H1 (cell line): ENCODE measurements around the gene GINS3. TPM values are rescaled to one million over a fixed set of nuclear protein-coding genes. Genes with fewer than 3 reads are reported as not detected.

ENCODE experiments used
- CTCF ChIA-PET: fragments of 300-600 bp; sonication (Branson Sonifier 250); formaldehyde crosslinking; loops from one replicate; lab custom pipeline; 2021; ENCODE audit not compliant: partially characterized antibody; lab: Charles Lee
- POLR2A ChIA-PET: fragments of 300-600 bp; sonication (Branson Sonifier 250); formaldehyde crosslinking; loops from one replicate; lab custom pipeline; 2021; ENCODE audit warnings: inconsistent platforms; ENCODE audit not compliant: partially characterized antibody; lab: Charles Lee
- DNase-seq, 2 experiments: peaks; one replicate each; pipeline versions ENCODE4 v3.0.0 to v3.0.0-alpha.2; 2010 to 2022; ENCODE audit warnings: low spot score in 2 of 2, low read depth in 1 of 2, mixed read lengths in 1 of 2
- FAIRE-seq: peaks from 2 replicates; lab custom pipeline; 2011; peaks lifted over from hg19 to GRCh38; lab: Jason Lieb, UNC
- H2AFZ ChIP-seq: 2 replicates; pipeline ENCODE4 v1.8.1; 2012; ENCODE audit warnings: low read length, inconsistent platforms
- H2AK5ac ChIP-seq: 2 replicates; pipeline ENCODE4 v1.6.1; 2013; ENCODE audit warnings: low read depth, low read length
- H2BK120ac ChIP-seq: replicated peaks from 2 replicates; pipeline ENCODE3; 2013; ENCODE audit warnings: low read depth, low read length, inconsistent platforms
- H2BK12ac ChIP-seq: 2 replicates; pipeline ENCODE4 v1.6.1; 2013; ENCODE audit warnings: low read depth, low read length
- H2BK15ac ChIP-seq: 2 replicates; pipeline ENCODE4 v1.6.1; 2013; ENCODE audit warnings: low read length
- H2BK20ac ChIP-seq: 2 replicates; pipeline ENCODE4 v1.6.1; 2013; ENCODE audit warnings: low read length
- H2BK5ac ChIP-seq: 2 replicates; pipeline ENCODE4 v1.6.1; 2013; ENCODE audit warnings: low read depth, low read length
- H3K14ac ChIP-seq: 2 replicates; pipeline ENCODE4 v1.6.1; 2013; ENCODE audit warnings: inconsistent platforms; ENCODE audit not compliant: insufficient read length
- H3K18ac ChIP-seq: 2 replicates; pipeline ENCODE4 v1.6.1; 2013; ENCODE audit warnings: low read length; ENCODE audit errors: extremely low read depth
- H3K23ac ChIP-seq: 2 replicates; pipeline ENCODE4 v1.6.1; 2013; ENCODE audit warnings: inconsistent platforms; ENCODE audit not compliant: insufficient read length
- H3K23me2 ChIP-seq: 2 replicates; pipeline ENCODE4 v1.6.1; 2013; ENCODE audit warnings: low read depth, low read length
- H3K27ac ChIP-seq: 2 replicates; pipeline ENCODE4 v1.6.1; 2011; ENCODE audit warnings: low read depth, low read length, inconsistent platforms
- H3K27me3 ChIP-seq, 4 experiments: replicated peaks in 1 of 4; 1 replicate in 1 of 4; 2 replicates in 3 of 4; pipeline versions ENCODE4 v1.6.1 to v1.8.1; 2011 to 2013; ENCODE audit warnings: low read length in 3 of 4, mild to moderate bottlenecking in 3 of 4, inconsistent platforms in 2 of 4, mixed read lengths in 2 of 4, moderate library complexity in 1 of 4; ENCODE audit not compliant: control insufficient read depth in 3 of 4, insufficient read depth in 3 of 4; ENCODE audit errors: extremely low read depth in 1 of 4
- H3K36me3 ChIP-seq, 4 experiments: 2 replicates each; pipeline versions ENCODE4 v1.6.1 to v1.8.1; 2011 to 2013; ENCODE audit warnings: mild to moderate bottlenecking in 4 of 4, low read length in 3 of 4, moderate library complexity in 2 of 4, control low read depth in 1 of 4, inconsistent platforms in 1 of 4; ENCODE audit not compliant: insufficient read depth in 4 of 4, control insufficient read depth in 2 of 4
- H3K4ac ChIP-seq: replicated peaks from 2 replicates; pipeline ENCODE3; 2013; ENCODE audit warnings: low read length, low read depth, mixed read lengths, inconsistent platforms; ENCODE audit not compliant: insufficient read length
- H3K4me1 ChIP-seq, 4 experiments: replicated peaks in 1 of 4; 1 replicate in 1 of 4; 2 replicates in 3 of 4; pipeline versions ENCODE4 v1.6.1 to v1.8.1; 2011 to 2013; ENCODE audit warnings: low read length in 3 of 4, inconsistent platforms in 2 of 4, mixed read lengths in 1 of 4; ENCODE audit not compliant: insufficient read depth in 4 of 4, control insufficient read depth in 3 of 4
- H3K4me2 ChIP-seq, 2 experiments: 2 replicates each; pipeline versions ENCODE4 v1.6.1 to v1.8.1; 2011 to 2013; ENCODE audit warnings: low read depth in 2 of 2, low read length in 2 of 2, control low read depth in 1 of 2, inconsistent platforms in 1 of 2, mild to moderate bottlenecking in 1 of 2; ENCODE audit not compliant: insufficient read depth in 1 of 2
- H3K4me3 ChIP-seq, 4 experiments: fragments of 200-600, 300-600 bp in 1 of 4; sonication (generic), shearing (Covaris generic), sonication (Bioruptor Twin) in 1 of 4; 2 replicates each; pipeline versions ENCODE4 v1.5.1 to v1.8.1; 2011 to 2016; ENCODE audit warnings: low read length in 4 of 4, low read depth in 3 of 4, control low read depth in 2 of 4, inconsistent platforms in 2 of 4, mild to moderate bottlenecking in 2 of 4, mixed read lengths in 1 of 4, moderate library complexity in 1 of 4; ENCODE audit not compliant: insufficient read depth in 2 of 4; ENCODE audit errors: extremely low read depth in 1 of 4
- H3K56ac ChIP-seq: replicated peaks from 2 replicates; pipeline ENCODE3; 2013; ENCODE audit warnings: low read depth, mild to moderate bottlenecking, mixed read lengths, low read length, inconsistent platforms; ENCODE audit not compliant: insufficient read length
- H3K79me1 ChIP-seq: 2 replicates; pipeline ENCODE4 v1.6.1; 2013; ENCODE audit warnings: low read depth, low read length, control low read depth
- H3K79me2 ChIP-seq, 2 experiments: 2 replicates each; pipeline versions ENCODE4 v1.6.1 to v1.8.1; 2012 to 2013; ENCODE audit warnings: low read length in 2 of 2, mild to moderate bottlenecking in 2 of 2, inconsistent platforms in 1 of 2; ENCODE audit not compliant: insufficient read depth in 2 of 2, control insufficient read depth in 1 of 2
- H3K9ac ChIP-seq, 4 experiments: replicated peaks in 1 of 4; 1 replicate in 1 of 4; 2 replicates in 3 of 4; pipeline versions ENCODE4 v1.6.1 to v1.8.1; 2011 to 2013; ENCODE audit warnings: low read depth in 3 of 4, low read length in 3 of 4, control low read depth in 2 of 4, mild to moderate bottlenecking in 2 of 4, moderate library complexity in 2 of 4, inconsistent platforms in 1 of 4; ENCODE audit errors: extremely low read depth in 1 of 4
- H3K9me3 ChIP-seq, 2 experiments: 2 replicates each; pipeline versions ENCODE4 v1.6.1 to v1.8.1; 2012 to 2013; ENCODE audit warnings: mild to moderate bottlenecking in 2 of 2, moderate library complexity in 2 of 2, control low read depth in 1 of 2, inconsistent platforms in 1 of 2, low read depth in 1 of 2, low read length in 1 of 2, mixed read lengths in 1 of 2; ENCODE audit not compliant: insufficient read depth in 2 of 2
- H4K20me1 ChIP-seq, 2 experiments: replicated peaks in 1 of 2; 2 replicates each; pipeline versions ENCODE3 to v1.8.1; 2011 to 2013; ENCODE audit warnings: inconsistent platforms in 2 of 2, low read length in 2 of 2, mild to moderate bottlenecking in 1 of 2; ENCODE audit not compliant: insufficient read depth in 2 of 2, control insufficient read depth in 1 of 2
- H4K5ac ChIP-seq: 2 replicates; pipeline ENCODE4 v1.6.1; 2013; ENCODE audit warnings: low read length, low read depth, mixed read lengths, inconsistent platforms; ENCODE audit not compliant: insufficient read length
- H4K8ac ChIP-seq: 2 replicates; pipeline ENCODE4 v1.8.0; 2013; ENCODE audit warnings: mild to moderate bottlenecking, moderate library complexity, low read length, inconsistent platforms; ENCODE audit not compliant: insufficient read depth; ENCODE audit errors: extremely low read depth
- H4K91ac ChIP-seq: replicated peaks from 2 replicates; pipeline ENCODE3; 2013; ENCODE audit warnings: low read length, mixed read lengths, inconsistent platforms; ENCODE audit not compliant: insufficient read length
- ASH2L ChIP-seq: fragments of 200-600, 300-600 bp; sonication (generic); IDR thresholded peaks from one replicate; pipeline ENCODE4 v1.7.1; 2017; ENCODE audit warnings: low read length
- BACH1 ChIP-seq: IDR thresholded peaks from 2 replicates; pipeline ENCODE4 v1.6.1; 2012; ENCODE audit warnings: low read length, improper control_type of control experiment
- CBX5 ChIP-seq: fragments of 300-800, 300-1000 bp; sonication (generic); IDR thresholded peaks from 2 replicates; pipeline ENCODE4 v1.7.1; 2016; ENCODE audit warnings: antibody characterized with exemption, low read length, low read depth
- CEBPB ChIP-seq: IDR thresholded peaks from 2 replicates; pipeline ENCODE4 v1.6.1; 2012; ENCODE audit warnings: low read depth, low read length
- EZH2 ChIP-seq: fragments of 200-600 bp; sonication (generic); IDR thresholded peaks from 2 replicates; pipeline ENCODE4 v1.7.1; 2012; ENCODE audit warnings: low read depth, mild to moderate bottlenecking, moderate library complexity, low read length, inconsistent platforms; ENCODE audit not compliant: severe bottlenecking
- HDAC2 ChIP-seq, 2 experiments: fragments of 300-600 bp in 1 of 2; sonication (generic) in 1 of 2; IDR thresholded peaks; 2 replicates each; pipeline ENCODE4 v1.6.1; 2011 to 2012; ENCODE audit warnings: low read depth in 2 of 2, low read length in 2 of 2, mild to moderate bottlenecking in 2 of 2, moderate library complexity in 2 of 2, borderline replicate concordance in 1 of 2, inconsistent platforms in 1 of 2
- KDM4A ChIP-seq: IDR thresholded peaks from one replicate; pipeline ENCODE4 v1.7.1; 2012; ENCODE audit warnings: low read depth, mild to moderate bottlenecking, moderate library complexity, low read length, inconsistent platforms; ENCODE audit not compliant: severe bottlenecking
- POLR2AphosphoS5 ChIP-seq: IDR thresholded peaks from 2 replicates; pipeline ENCODE4 v1.6.1; 2011; ENCODE audit warnings: low read depth, low read length
- RFX5 ChIP-seq: IDR thresholded peaks from 2 replicates; pipeline ENCODE4 v1.6.1; 2011; ENCODE audit warnings: low read depth, low read length, improper control_type of control experiment, borderline replicate concordance
- SIRT6 ChIP-seq: IDR thresholded peaks from one replicate; pipeline ENCODE4 v1.7.1; 2012; ENCODE audit warnings: low read length, inconsistent platforms
- SP1 ChIP-seq: IDR thresholded peaks from 2 replicates; pipeline ENCODE4 v1.6.1; 2011; ENCODE audit warnings: low read depth, low read length
- SP4 ChIP-seq: IDR thresholded peaks from 2 replicates; pipeline ENCODE4 v1.6.1; 2012; ENCODE audit warnings: low read length, inconsistent platforms
- TAF7 ChIP-seq: optimal IDR thresholded peaks from 2 replicates; pipeline ENCODE3; 2011; ENCODE audit warnings: low read depth, mild to moderate bottlenecking, inconsistent platforms, low read length, moderate library complexity, borderline replicate concordance
- YY1 ChIP-seq: IDR thresholded peaks from 2 replicates; pipeline ENCODE4 v1.6.1; 2011; ENCODE audit warnings: low read depth, mild to moderate bottlenecking, low read length
- WGBS, 2 experiments: shearing (Covaris generic) in 1 of 2; methylation state at CpG; one replicate each; pipeline versions ENCODE4 v1.1.6 to v1.1.7; 2013 to 2015; ENCODE audit warnings: low lambda C conversion rate in 2 of 2, mixed read lengths in 2 of 2, inconsistent platforms in 1 of 2, low coverage in 1 of 2, missing lambda C conversion rate in 1 of 2; ENCODE audit not compliant: insufficient replicate concordance in 2 of 2, insufficient coverage in 1 of 2, insufficient read length in 1 of 2; ENCODE audit errors: extremely low coverage in 1 of 2, missing lambda C conversion rate in 1 of 2; 5-methylcytosine and 5-hydroxymethylcytosine counted together
- polyA plus RNA-seq, 7 experiments: library from polyadenylated mRNA; depleted of rRNA in 3 of 7; stranded (reverse) in 5 of 7; unstranded in 2 of 7; fragments of >200 nt in 5 of 7; fragments of 200-250 nt in 2 of 7; gene quantifications; 1 replicate in 5 of 7; 2 replicates in 1 of 7; 4 replicates in 1 of 7; pipeline versions ENCODE4 v1.2.1 to v1.2.3, GENCODE V29; 2011 to 2013; ENCODE audit warnings: missing spikeins in 2 of 7, mixed read lengths in 2 of 7
- total RNA-seq: library from RNA; stranded (reverse); fragmentation: NEBNext Ultra II Directional; extraction: Animal tissue kit (Norgen Biotek cat#: 25700); gene quantifications from 2 replicates; pipeline ENCODE4 v1.2.1, GENCODE V29; 2021

Gene GINS3
- total and polyA plus RNA-seq, 2 of the 8 experiments (the other 6 are each of a cell fraction or from before 2014, with no cell fraction given) = 12.9 to 15.4 TPM

- no peak overlapping the region for H3K4me2 ChIP-seq
- H3K23me2 ChIP-seq = no peaks in the 10 kb centered on the region
- no peaks in the 10 kb centered on the region for H3K36me3 ChIP-seq
- no peak overlapping the region for H2AK5ac ChIP-seq
- no peaks in the 10 kb centered on the region for H4K20me1 ChIP-seq
- H3K14ac ChIP-seq = no peak overlapping the region
- no peak overlapping the region for H2BK120ac ChIP-seq
- H3K79me2 ChIP-seq = no peaks in the 10 kb centered on the region
- no peaks in the 10 kb centered on the region for H3K27me3 ChIP-seq
- no peak overlapping the region for H2BK12ac ChIP-seq
- no peak overlapping the region for H2BK5ac ChIP-seq
- H3K23ac ChIP-seq = no peak overlapping the region
- no peak overlapping the region for H3K9ac ChIP-seq
- no peak overlapping the region for H2BK20ac ChIP-seq
- POLR2A ChIA-PET = interaction anchor here (1.0 kb wide), 1 partner anchor 11 kb away, joined by 3 read pairs; no protein-coding TSS in a partner anchor
- H4K5ac ChIP-seq = no peak overlapping the region
- no peaks in the 10 kb centered on the region for H3K4me1 ChIP-seq
- no peak overlapping the region for H3K27ac ChIP-seq
- no peak overlapping the region for H4K91ac ChIP-seq
- no peak overlapping the region for H3K4ac ChIP-seq
- no peak overlapping the region for H2BK15ac ChIP-seq
- 92% methylated on average over 6 of the region's 7 CpGs; no CpG with 5 or more reads in 1 of the 2 experiments for WGBS, 2 experiments
- no peaks in the 10 kb centered on the region for H3K79me1 ChIP-seq
- CTCF ChIA-PET = interaction anchor here (1.6 kb wide), 1 partner anchor 112 kb away, joined by 5 read pairs; no protein-coding TSS in a partner anchor
- FAIRE-seq (no peak), DNase-seq (no peak)
- H3K4me3 ChIP-seq = no peak overlapping the region
- no peak overlapping the region for H3K56ac ChIP-seq
- no peaks in the 10 kb centered on the region for H3K9me3 ChIP-seq
- no peak overlapping the region for H3K18ac ChIP-seq
- H2AFZ ChIP-seq = no peak overlapping the region
- no peak overlapping the region for H4K8ac ChIP-seq
- TF ChIP-seq SIRT6 (no peak), SP1 (no peak), CBX5 (no peak), EZH2 (no peak), CEBPB (no peak), POLR2AphosphoS5 (no peak), HDAC2 (IDR thresholded peaks at IDR 0.05; ENCODE audit: borderline replicate concordance in 1 of 2, low read depth in 2 of 2, low read length in 2 of 2) (no peak), ASH2L (no peak), BACH1 (no peak), SP4 (no peak), KDM4A (no peak), YY1 (no peak), RFX5 (no peak), TAF7 (no peak)
Measured at GRCh38 chr16:58411736-58412614, 19.7 kb downstream of the GINS3 start.
